Medulla oblongata (tissue), 1 donor: Measurements from ENCODE around the gene ATP8B4.
A peak's percentile ranks its signal among the peaks of the same experiment; 100 is the strongest.
"Not testable (repeated sequence)": the region's sequence is repeated elsewhere in the genome, so short reads cannot be mapped to it uniquely, and the experiment has no call there.

Source experiments
- DNase-seq: peaks from one replicate; pipeline ENCODE4 v3.0.0-alpha.2; 2015; ENCODE audit errors: extremely low spot score

The ATP8B4 gene

DNA sequence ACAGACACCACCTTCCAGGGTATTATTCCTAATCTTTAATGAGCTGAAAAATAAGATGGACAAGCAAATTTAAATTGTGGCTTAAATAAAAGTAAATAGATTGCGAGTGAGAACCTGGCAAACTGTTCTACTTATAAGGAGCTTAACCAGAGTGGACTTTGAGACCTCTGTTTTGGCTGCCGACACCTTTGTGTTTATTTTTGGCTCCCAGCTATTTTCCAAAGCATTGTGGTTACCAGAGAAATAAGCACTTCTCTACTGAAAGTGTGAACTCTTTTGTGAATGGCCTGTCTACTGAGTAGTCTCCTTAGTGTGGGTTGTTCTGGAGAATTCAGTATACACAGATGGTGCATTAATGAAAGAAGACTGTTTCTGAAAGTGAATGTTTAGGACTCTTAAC lies 109.4 kb downstream of the ATP8B4 start:
- DNase-seq = no peak

DNA sequence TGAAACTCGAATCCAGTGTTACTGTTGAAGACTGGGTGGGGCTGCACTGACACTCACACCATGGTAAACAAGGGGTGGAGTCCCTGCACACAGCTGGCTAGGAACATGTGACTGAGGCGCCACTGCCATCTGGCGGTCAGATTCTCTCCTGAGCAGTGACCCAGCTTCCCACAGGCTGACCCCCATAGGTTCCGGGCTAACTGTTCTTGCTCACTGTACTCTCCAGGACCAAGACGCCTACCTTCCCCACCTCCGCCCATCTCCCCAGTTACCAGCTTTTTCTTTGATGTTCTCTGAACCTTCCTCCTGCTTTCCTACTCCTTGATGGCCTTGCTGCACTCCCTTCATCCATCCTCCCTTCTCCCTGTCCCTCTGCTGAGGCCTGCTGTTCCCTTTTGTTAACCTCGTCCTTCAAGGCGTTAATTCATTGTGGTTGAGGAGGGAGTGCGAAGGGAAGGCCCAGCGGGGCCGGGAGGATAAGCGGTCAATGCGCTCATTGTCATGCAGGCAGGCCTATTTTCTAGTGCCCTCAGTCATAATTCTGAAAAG lies 115.2 kb downstream of the ATP8B4 start:
- peak; percentile 91 for DNase-seq

DNA sequence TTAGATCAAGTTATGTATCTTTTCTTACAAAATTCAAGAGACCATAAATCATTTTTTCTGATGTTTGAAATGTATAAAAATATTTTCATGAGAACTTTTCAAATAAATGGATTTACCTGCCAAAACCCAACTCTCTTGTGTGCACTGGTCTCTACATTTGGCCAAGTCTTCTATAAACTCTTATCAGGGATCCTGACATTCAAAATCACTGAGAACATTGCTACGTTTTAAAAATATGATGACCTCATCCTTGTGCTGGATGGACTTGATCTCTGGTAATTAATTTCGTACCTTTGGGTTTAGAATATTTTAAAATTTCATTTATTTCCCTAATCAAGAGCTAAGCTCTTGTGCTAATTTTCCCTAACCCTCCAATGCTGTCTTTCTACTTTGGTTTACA lies 127.4 kb downstream of the ATP8B4 start:
- DNase-seq = no peak

DNA sequence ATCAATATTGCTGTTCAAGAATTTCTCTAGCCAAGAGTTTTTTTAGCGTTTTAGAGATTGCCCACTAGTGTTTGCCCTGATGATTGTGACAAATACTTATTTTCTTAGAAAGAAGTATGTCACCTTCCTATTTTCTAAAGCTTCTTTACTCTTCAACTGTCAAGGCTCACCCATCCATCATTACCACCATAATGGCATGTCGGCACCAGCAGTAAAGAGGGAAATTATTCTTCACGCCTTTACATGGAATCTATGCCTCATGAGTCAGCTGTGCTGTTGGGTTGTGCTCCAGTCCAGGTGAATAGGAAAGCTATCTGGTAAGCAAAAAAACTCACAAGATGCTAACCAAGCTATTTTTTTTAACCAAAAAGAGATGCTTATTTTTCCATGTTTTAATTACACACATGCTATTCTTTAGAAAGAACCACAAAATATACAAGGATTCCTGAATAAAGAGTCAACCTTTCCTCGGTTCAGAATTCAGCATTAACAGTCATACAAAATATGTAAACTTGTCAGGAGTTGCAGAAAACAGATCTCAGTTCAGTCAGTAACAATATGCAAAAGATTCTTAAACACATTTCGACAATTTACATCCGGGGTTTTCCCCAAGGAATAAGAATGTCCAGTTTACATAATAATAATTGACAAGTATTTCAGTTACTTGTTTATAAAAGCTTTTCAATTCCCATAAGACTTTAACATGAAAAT lies 128.0 kb downstream of the ATP8B4 start:
- no peak for DNase-seq

DNA sequence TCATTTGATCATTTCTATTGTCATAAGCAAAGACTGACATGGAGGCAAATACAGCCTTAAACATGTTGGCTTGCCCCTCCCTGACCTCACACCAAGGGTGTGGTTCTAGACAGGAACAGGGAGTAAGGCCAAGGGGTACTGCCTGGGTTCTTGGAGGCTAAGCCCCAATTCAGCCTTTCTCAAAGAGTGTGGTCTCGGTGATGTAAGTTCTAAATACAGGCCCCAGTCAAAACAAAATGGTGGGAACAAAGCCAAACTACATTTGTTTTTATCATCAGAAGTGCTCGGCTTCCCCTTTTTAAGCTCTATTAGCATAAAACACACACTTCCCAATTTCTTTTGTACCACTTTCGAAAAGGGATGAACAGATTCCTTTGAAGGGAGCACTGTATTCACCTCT lies 129.5 kb downstream of the ATP8B4 start:
- DNase-seq = peak; percentile 64

DNA sequence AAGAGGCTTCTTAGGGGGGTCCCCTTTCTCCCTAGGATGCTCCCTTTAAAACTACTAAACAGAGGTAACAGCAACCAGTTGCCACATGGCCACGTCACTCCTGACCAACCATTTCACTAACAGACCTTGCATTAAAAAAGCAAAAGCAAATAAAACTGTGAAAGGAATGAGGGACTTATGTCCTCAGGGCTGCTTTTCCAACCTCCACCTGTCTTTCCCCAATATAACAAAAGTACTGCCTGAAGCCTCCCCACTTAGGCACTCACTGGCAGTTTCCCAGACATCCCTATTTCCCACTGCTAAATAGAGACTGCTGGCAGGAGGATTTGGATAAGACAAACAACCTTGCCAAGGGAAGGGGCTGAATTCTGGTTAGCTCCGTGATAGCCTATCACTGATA lies 130.3 kb downstream of the ATP8B4 start:
- no peak for DNase-seq

DNA sequence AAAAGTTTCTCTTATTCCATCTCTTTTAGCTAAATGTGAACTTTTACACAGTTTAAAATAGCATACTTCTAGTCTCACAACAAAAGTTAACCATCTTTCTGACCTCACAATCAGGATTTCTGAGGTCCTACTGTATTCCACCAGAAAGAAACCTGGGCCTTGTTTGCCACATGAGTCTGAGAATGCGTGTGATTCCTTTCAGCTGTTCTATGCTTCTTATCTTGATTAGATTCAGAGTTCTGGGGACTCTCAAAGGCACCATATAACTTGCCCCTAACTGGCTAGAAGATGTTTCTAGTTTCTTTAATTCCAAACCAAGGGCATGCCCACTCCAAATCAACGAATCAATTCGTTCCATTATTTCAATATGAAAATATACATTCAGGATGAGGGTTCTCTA lies 131.1 kb downstream of the ATP8B4 start:
- DNase-seq = no peak

DNA sequence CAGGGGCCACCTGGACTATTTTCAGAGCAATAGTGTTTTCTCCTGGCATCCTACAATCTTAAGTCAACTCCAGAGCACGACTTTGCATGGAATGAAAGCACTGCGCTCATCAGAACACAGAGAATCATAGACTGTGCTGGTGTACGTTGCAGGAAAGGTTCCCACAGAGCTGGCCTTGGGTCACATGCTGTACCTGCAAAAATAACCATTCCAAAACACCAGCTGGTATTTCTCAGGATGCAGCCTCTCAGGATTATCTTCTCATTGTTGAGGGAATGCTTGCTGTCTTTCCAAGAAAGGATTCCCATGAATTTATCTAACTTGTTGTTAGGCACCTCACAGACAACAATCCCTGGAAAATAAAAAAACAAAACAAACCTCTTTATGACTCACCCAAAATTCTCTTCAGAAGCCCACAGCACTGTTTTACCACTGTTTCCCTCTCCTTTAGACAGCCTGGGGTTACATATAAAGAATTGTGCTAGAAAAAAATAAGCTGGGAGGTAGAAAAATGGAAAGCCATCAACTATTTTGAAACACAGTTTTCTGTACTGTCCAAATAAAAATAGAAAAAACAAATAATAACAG lies 131.7 kb downstream of the ATP8B4 start:
- no peak for DNase-seq

DNA sequence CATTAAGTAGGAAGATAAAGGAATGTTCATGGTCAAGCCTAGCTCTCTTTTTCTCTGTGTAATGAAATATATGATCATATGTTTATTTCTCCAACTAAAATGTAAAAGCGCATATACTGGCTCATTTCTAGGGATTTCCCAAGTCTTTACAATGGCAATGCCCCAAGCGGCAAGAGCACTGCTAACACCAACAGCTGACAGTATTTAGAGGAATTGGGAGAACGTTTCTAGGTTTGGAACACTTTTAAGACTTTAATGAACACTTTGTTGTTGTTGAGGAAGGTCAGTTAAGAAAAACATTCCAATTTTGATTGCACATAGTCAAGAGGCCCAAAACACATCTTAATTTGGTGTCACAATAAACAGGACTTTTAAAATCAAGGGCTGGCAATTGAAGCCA lies 132.7 kb downstream of the ATP8B4 start:
- no peak for DNase-seq

DNA sequence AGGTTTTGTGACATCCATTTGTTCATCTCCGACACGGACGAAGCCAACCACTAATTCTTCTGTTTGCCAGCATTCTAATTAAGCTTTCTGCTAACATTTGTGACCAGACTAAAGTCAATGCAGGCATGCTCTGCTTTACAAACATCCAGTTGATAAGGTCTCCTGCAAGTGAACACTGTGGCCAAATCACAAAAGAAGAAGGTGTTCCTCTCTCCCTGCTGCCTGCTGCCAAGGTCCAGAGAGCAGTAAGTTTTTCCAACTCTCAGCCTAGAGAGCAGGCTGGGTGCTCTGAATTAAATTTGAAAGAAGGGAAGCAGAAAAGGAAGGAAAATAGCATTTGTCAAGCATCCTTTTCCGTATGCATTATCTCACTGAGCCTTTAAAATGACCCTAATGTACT lies 133.6 kb downstream of the ATP8B4 start:
- DNase-seq = no peak

DNA sequence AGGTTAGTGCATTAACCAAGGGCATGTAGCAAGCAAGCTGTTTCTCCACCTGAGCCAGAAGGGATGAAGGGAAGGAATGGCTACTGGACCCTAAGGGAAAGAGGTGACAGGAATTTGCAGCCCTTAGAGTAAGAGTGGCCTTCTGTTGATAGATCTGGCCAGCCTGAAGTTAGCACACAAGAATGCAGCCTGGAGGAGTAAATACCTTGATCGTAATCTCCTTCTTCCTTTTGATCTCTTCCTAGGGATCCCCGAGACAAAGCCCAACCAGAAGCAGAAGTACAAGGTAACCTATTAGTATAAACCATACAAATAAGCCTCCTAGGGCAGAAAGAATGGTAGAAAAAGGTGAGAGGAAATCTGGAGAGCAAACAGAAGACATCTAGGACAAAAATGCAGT lies 134.6 kb downstream of the ATP8B4 start:
- DNase-seq = no peak

DNA sequence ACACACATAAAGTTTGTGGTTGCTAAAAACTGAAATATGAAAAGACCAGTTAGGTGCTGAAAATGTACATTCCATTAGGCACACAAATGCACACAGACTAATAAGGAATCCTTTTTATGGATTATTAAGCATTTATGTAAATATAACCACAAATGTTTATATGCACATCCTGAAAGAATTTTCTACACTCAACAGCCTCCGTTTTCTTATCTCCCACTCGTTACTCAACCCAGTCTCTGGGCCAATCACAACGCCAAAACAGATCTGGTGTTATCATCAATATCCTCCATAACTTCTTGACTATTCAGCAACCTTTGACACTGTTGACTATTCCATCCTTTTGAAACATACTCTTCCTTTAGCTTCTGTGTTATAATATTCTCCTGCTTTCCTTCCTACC lies 136.4 kb downstream of the ATP8B4 start:
- DNase-seq = no peak

DNA sequence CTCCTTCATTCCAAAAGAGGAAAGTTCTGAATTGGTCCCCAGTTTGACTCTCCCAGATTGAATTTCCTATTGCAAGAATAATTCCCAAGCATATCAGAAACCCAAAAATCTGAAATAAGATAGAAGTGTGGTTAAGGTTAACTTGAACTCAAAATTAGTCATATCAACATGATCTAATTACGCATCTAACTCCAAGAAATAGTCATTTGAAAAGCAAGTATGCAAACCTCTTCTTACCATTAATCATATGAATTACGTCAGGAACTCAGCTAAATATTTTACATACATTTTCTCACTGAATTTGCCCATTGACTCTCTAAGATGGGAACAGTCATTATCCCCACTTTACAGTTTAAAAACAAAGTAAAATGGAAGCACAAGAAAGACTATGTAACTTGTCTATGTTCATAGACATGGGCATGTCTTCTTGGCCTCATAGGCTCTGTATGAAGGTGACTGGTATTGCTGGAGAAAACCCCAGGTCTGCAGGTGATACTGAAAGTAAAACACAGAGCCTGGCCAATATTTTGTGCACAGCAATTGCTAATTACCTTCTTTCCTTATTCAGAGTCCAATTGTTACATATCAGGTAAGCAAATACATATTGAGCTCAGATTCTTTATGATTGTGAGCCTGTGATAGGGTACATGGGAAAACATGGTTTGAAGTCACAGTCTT lies 139.2 kb downstream of the ATP8B4 start:
- DNase-seq = no peak

DNA sequence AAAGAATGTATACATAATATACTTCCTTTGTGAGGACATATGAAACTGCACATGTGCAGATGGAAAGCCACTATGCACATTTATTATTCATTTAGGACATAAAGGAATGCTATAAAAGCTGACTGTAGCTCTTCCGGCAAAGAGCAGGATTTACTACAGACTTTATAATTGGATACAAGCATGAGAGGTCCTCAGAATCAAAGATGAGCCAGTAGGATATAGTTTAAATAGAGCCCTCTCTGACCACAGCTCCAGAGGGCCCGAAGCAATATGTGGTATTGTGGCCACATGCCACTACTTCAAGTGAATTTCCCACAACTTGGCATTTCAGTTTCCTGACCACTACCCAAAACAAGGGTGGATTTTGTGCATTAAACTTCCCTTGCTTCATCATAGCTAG lies 140.9 kb downstream of the ATP8B4 start:
- DNase-seq = no peak

DNA sequence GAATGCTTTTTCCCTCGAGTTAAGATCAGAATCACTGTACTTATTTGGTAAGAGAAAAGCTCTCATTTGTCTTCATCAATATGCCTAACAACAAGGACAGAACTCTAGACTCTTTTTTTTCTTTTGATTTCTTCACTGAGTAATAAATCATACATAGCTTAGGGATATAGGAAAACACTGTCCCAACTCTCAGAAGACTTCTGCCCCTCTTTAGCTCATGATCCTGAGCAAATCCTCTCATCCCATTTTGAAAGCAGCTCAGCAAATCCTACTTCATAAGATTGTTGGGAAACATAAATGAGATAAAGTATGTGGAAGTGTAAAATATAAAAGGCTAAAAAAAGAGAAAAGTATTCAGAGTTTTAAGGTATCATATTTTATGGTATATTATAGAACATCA lies 141.7 kb downstream of the ATP8B4 start:
- DNase-seq = no peak

DNA sequence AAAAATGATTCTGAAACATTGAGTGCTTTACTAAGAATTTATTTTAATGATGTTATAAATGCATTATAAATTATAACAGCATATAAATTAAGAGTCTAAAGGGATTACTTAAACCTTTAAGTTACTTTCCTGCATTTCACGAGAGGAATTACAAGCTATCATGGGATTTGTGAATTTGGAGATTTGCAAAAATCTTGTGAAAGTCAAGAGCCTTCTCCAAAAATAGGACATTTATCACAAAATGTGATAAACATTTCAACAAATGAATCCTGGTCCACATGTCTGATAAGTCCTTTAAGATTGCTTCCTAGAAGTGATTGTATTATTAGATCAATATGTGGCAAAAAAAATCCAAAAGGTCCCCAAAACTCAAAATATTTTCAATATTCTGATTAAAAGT lies 154.5 kb downstream of the ATP8B4 start:
- no peak for DNase-seq

DNA sequence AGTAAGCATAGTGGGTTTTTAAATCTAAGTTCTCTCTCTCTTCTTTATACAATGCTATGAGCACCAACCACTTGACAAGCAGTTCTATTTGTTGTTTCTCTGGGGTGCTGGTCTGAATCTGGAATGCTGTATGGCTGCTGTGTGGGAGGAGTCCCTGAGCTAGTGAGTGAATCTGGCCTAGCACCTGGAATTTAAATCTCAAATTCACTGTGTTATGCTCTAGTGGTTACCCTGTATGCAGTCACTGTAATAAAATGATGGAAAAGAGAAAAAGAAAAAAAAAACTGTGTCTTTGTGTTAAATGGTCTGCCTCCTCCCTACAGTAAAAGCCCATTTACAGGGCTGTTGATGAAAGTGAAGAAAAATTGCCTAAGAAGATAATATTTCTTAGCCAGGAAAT lies 155.0 kb downstream of the ATP8B4 start:
- DNase-seq = no peak

DNA sequence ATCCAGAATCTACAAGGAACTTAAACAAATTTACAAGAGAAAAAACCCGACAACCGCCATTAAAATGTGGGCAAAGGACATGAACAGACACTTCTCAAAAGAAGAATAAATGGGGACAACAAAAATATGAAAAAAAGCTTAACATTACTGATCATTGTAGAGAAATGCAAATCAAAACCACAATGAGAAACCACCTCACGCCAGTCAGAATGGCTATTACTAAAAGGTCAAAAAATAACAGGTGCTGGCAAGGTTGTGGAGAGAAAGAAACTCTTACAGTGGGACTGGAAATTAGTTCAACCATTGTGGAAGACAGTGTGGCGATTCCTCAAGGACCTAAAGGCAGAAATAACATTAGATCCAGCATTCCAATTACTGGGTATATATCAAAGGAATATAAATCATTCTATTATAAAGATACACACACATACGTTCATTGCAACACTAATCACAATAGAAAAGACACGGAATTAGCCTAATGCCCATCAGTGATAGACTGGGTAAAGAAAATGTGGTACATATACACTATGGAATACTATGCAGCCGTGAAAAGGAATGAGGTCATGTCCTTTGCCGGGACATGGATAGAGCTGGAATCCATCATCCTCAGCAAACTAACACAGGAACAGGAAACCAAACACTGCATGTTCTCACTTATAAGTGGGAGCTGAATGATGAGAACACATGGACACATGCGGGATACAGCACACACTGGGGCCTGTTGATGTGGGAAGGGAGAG lies 155.8 kb downstream of the ATP8B4 start:
- not testable (repeated sequence) for DNase-seq

DNA sequence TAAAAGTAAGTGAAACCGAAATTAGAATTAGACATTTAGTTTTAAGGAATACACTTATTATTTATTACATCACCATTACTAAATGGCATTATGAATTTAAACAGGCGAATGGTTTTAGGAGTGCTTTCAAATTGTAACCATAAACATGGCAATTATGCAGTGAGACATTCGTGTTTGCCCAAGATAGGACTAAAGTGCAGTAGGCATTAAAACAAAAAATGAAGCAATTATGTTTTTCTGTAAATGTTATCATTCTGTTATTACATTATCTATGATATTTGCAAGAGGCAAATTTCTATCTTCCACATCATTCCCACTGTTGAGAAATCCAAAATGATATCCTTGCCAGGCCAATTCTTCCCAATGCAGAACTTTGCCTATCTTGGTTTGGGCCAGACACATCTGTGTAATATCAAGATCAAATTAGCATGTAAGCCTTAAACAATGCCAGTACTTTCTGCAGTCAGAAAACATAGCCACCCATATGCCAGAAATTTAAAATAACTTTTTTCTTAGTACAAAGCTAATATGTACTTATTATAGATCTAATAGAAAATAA lies 156.9 kb downstream of the ATP8B4 start:
- no peak for DNase-seq

DNA sequence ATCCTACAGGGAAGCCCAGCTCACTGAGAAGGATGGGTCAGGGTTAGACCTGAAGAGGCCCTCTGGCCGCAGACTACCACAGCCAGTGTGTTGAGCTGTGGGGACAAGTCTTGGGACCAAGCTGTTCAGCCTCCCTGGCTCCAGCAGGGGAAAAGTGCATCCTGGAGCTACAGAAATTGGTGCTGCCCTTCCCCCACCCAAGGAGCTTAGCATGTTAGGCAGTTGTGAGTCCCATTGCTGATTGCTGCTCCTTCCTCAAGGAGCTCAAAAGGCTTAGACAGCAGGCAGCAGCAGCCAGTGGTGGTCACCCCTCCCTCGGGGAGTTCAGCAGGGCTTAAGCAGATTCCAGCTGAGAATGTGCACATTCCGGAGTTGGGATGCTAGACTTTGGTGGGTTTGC lies 165.6 kb downstream of the ATP8B4 start:
- DNase-seq = no peak

DNA sequence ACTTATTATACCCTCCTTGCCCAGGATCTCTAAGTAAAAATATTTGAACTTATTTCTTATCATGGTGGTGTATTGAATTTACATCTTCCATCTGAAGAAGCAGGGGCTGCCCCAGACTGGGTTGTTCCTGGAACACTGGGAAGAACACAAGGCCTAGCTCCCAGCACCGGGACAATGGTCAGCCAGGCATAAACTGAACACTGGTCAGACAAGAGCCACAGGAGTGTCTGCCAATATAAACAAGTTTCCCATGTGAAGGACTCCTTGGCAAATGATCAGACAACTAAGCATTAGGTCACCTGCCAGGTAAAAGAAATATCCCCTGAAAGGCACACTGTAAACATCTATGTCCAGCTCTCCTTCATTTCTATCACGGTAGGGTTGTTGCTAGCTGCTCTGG lies 172.4 kb downstream of the ATP8B4 start:
- no peak for DNase-seq

DNA sequence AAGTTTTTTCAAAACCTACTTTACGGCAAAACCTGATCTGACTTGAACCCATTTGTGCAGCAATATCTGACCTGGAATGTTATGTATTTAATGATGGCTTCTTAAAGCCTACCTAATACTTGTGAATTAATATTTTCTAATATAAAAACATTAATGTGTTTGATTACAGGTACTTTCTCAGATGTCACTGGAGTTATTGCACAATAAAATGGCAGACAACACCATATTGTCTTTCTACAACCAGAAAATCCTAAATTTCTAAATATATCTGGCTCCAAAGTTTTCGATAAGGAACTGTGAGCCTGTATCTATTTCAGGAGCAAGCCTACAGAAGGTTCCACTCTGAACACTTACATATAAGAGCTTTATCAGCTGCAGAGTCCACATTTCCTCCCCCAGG lies 184.5 kb downstream of the ATP8B4 start:
- DNase-seq = no peak
